HG03432 (cell line): Measurements from ENCODE around the gene HGFAC.

Experiments used
- ATAC-seq: cut with Tn5 transposase; IDR thresholded peaks from one replicate; pipeline ENCODE4 v1.9.1; 2021; ENCODE audit warnings: mild to moderate bottlenecking, moderate library complexity; ENCODE audit not compliant: unreplicated experiment

Gene HGFAC

DNA sequence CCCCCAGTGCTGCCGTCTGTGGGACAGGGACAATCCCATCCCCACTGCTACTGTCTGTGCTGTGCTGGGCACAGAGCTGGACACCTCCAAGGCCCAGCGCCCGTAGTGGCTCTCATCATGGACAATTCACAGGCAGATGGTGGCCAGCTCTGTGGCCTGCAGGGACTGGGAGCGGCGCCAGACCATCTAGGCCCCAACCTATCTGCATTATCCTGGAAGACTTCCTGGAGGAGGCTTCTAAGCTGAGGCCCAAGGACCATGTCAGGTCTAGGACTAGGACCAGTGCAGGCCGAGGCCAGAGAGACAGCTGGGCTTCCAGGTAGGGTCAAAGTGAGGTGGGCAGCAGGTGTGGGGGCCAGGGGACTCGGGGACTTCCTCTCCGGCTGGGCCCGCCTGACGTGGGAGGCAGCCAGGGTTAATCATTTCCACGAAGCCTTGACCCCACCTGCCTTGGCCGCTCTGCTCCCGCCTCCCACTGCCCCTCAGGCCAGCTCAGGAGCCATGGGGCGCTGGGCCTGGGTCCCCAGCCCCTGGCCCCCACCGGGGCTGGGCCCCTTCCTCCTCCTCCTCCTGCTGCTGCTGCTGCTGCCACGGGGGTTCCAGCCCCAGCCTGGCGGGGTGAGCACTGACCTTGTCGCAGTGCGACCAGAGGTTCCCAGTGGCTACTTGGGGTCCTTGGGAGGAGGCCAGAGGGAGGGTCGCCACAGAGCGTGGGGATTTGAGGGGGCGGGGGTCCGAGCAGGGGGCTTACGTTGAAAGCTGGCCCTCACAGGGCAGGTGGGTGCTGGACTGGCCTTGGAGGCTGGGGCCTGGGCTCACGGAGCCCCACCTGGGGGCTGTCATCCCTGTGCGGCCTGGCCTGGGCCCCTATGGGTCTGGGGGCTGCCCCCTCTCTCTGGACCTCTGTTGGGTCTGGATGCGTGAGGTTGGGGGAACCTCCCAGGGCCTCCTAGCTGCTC, at the start of gene HGFAC:
Gene HGFAC (plus strand): TSS at position 468 of the 959 bp plus-strand sequence. CDS start 34 bp downstream, at position 502.
- ATAC-seq, result no peak

DNA sequence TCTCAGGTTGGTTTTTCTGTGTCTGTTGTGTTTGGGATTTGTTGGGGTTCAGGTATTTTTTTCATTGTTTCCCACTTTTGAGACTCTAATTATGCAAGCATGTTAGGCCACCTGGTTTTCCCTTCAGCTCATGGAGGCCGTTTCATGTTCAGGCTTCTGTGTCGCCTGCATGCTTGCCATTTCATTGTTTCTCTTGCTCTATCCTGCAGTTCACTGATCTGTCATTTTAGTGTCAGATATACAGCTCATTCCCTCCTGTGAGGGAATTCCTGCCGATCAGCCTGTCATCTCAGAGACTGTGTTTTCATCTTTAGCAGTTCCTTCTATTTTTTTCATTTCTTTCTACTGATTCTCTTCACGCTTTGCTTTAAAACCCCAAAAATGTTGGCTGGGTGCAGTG, 49.4 kb upstream of the HGFAC start:
- no peak for ATAC-seq

DNA sequence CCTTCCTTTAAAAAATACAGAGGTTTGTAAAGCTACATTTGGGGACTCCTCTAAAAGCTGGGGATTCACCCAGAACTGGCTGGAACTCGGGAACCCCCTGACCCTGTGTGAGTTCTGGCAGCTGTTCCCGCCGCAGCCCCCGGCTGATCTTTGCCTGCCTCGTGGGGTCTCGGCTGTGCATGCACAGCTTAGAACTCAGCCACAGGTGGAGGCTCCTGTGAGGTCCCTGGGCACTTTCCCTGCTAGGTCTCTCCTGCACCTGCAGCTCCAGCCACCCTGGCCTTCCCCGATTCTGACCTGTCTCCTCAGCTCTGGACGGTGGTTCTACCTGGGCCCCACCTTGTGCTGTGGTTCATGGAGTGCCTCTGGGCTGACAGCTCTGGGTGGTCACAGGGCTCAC, 48.6 kb upstream of the HGFAC start:
- ATAC-seq, result no peak

DNA sequence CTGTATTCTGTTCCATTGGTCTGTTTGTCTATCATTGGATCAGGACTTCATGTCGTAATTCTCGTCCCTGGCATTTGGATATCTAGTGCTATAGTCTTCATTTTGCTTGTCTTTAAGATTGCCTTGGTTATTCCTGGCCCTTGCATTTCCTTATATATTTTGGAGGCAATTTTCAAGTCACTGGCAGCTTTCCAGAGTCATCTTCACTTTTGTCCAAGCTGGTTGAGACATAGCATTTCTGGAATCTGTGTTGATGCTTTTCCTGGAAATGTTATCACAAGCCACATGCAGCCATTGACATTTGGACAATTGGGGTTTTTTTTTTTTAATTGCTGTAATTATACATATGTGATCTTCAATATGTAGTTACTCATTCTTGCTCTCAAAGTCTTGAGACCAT, 45.2 kb upstream of the HGFAC start:
- no peak for ATAC-seq

DNA sequence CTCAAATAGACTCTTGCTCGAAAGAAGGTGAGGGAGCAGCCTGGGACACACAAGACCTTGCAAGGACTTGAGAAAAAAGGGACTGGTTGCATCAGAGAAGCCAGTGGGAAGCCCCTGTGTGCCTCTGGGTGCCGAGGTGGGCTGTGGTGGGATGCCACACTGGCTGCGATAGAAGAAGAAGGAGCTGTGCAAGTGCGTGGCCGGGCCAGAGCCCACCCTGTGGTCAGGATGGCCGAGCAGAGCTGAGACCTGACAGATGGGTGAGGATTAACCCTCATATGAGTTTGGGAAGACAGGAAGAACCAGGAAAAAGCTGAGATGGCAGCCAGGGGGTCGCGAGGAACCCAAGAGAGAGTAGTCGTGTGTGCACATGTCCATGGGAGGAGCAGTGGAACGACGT, 44.6 kb upstream of the HGFAC start:
- no peak for ATAC-seq

DNA sequence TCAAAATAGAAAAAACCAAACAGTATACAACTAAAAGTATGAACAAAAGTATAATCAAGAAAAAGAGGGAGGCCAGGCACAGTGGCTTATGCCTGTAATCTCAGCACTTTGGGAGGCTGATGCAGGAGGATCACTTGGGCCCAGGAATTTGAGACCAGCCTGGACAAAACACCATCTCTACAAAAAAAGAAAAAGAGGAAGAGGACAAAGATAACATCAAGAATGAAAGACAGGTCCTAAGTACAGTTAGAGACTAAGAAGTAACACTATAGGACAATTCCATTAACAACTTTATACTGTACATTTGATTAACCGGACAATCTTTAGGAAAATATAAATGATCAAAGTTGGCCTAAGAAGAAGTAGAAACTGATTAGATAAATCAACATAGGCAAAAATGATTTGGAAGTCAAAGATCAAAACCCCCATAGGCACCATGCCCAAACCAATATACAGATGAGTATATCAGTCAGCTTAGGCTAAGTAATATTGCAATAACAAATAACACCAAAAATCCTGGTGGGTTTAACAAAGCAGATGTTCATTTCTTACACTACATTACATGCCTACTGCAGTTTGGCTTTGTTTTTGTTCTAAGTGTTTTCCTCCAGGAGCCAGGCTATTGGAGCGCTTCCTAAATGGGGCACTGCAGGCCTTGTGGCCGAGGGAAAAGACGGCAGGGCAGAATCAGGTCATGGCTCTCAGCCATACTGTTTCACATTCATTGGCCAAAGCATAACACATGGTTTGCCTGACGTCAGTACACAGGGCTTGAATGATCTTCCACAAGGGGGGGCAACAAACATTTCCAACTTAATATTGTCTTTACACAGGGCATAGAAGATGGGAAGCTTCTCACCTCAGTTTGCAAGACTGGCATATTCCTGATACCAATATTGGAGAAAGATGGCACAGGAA, 42.2 kb upstream of the HGFAC start:
- ATAC-seq, result no peak

DNA sequence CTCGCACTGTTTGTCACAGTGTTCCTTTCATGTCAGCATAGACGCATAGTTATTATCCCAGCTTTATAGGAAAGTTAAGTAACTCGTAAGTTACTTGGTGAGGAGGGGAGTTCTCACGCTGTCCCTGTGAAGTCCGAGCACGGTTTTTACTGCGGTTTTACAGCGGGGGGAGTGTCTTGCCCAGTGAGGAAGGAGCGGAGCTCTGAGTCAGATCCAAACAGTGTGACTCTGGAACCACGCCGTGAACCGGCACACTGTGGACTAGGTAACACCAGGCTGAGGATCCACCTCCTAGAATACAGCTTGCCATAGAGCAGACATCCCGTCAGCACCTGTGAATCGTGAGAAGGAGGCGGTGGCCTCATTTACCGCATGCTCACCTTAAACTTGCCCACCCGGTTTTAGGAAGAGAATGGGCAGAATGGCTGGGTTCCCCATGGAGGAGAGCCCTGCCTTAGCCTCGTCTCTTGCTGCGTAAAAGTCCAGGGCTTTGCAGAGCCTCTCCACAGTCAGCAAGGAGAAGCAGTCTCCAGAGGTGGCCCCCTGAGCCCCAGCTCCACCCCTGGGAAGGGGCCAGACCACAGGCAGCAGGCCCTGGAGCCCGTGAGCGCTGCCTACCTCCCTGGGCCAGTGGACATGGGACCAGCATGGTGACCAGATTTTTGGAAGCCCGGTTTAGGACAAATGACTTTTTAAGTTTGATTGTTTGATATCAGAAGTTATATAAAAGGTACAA, 40.2 kb upstream of the HGFAC start:
- ATAC-seq, result no peak

DNA sequence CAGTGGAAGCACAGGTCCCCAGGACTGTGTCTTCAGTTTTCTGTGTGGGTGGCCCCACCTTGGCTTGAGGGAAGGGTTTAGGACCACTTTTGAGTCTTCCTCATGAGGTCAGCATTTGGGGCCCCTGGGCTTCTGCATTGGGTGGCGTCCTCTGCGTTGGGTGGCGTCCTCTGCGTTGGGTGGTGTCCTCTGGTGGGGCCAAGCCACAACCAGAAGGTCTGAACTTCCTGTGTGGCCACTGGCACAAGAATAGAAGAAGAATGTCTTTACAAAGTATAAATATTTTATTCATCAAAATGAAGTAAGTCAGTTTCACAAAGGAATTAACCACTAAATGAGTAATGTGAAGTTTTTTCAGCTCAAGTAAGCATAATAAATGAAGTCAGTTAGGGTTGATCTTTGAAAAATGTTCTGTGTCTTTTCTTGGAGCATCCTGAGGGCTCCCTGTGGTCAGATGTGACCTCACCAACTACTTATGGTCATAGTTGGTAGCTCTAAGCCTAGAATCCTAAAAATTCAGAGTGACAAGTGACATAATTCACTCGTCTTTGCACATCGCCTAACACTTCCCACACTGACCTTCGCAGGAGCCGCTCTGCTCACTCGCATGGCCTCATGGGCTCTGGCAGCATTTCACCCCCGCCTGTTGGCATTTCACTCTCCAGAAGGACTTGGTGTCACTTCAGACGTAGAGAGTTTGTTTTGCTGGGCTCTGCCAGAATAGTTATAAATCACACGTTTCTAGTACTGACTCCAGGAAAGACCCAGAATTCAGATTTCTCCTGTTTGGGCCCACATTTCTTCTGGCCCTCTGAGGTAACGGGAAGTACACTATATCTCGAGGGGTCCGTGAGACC, 39.0 kb upstream of the HGFAC start:
- ATAC-seq, result no peak

DNA sequence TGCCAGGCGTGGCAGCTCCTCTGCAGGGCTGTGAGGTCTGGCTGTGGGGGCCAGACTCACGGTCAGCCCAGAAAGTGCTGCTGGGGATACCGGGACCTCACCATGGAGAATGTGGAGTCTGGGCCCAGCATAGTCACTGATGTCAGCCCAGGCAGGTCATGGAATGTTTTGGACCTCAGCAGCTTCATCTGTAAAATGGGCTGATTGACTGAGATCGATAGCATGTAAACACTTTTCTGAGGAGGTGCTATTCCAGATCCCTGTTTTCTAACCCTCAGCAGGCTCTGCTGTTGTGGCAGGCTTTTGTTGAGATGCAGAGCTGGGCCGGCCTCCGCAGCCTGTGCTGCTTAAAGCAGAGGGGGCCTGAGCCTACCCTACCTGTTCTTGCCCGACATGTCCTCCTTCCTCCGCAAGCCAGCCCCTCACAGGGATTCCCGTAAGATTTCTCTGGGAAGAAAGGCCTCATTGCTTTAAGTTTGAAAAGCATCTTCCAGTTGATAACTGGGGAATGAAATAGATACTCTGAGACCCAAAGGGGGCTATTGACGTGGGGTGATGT, 38.3 kb upstream of the HGFAC start:
- no peak for ATAC-seq

DNA sequence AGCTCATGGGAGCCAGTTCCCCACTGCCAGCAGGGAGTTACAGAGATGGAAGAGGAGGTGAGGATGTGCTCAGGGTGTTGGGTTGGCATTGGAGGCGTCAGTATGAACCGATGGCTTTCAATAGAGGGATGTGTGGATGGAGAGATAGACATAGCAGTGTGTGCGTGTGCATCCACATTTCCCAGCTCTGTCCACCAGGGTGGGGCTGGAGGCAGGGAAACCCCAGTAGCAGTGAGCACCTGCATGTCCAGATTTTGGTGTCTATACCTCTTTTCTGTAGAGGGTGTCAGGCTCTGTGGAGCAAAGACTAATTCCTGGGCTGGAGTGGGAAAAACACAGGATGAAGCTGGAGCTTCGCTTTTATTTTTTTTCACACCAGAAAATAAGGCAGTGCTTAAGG, 37.2 kb upstream of the HGFAC start:
- no peak for ATAC-seq

DNA sequence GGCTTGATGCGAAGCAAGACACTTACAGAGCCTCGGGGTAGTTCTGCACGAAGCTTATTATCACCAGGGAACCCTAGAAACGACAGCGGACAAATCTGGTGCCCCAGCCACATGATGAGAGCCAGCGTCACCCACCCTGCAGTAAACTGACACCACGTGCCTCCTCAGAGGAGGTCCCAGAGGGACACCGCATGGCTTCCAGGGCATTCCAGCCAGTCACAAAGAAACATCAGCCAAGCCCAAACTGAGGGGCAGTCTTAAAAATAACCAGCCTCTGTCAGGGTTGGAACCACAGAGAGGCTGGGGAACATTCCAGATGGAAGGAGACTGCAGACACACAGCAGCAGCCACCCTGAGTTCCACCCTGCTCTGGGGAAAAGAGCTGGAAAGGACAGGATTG, 36.6 kb upstream of the HGFAC start:
- no peak for ATAC-seq

DNA sequence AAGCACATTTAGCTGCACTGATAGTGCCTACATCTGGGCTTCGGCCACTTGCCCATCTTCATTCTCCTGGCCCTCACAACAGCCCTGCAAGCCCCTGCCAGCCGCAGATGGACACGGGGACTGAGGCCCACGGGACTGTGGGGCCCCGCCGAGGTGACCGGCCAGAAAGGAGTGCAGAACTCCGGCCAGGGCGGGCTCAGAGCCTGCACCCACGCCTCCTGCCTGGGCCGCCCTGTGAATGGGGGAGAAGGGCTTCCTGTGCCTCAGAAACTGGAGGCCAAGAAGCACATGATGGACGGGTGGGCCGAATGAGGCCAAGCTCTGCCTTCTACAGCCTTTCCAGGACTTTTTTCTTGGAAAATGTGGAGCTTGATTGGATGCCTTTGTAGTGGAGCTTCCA, 35.7 kb upstream of the HGFAC start:
- ATAC-seq, result no peak

DNA sequence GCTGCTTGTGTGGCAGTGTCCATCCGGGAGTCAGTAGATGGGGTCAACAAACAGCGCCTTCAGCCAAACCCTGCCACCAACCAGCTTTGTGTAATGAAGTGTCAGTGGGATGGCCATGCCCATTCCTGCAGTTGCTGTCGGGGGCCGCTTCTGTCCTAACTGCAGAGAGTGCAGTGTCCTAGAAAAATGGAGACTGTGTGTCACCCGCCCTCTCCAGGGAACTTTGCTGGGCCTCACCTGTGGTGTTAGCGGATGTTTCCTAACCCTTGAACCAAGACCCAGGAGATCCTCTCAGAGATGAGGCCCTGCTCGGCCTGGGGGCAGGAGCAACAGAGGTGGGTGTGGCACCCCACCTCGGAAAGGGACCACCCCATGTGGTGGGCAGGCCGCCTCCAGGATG, 35.3 kb upstream of the HGFAC start:
- no peak for ATAC-seq

DNA sequence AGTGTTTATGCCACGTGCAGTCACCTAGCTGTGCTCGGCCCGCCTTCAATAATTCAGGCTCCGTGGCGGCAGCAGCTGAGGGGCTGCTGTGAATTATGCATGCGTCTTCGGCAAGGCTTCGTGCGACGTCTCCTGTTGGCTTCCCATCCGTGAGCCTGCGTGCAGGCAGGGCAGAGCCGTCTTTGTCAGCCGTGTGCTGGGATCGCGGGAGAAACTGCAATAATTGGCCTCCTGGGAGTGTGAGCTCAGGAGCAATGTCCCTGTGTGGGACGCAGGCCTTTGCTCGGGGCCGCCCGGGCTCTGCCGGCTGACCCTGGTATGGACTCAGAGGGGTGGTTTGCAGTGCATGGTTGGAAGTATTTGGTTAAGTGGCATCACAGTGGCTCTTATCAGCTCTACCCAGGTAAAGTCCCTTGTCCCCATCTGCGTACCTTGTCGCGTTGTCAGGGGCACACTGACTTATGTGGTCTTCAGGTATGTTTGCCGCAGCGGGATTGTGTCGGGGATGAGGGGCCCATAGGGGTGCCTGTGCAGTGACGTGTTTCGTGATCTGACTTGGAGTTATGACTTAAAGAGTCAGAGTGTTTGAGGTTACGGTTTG, 34.5 kb upstream of the HGFAC start:
- no peak for ATAC-seq

DNA sequence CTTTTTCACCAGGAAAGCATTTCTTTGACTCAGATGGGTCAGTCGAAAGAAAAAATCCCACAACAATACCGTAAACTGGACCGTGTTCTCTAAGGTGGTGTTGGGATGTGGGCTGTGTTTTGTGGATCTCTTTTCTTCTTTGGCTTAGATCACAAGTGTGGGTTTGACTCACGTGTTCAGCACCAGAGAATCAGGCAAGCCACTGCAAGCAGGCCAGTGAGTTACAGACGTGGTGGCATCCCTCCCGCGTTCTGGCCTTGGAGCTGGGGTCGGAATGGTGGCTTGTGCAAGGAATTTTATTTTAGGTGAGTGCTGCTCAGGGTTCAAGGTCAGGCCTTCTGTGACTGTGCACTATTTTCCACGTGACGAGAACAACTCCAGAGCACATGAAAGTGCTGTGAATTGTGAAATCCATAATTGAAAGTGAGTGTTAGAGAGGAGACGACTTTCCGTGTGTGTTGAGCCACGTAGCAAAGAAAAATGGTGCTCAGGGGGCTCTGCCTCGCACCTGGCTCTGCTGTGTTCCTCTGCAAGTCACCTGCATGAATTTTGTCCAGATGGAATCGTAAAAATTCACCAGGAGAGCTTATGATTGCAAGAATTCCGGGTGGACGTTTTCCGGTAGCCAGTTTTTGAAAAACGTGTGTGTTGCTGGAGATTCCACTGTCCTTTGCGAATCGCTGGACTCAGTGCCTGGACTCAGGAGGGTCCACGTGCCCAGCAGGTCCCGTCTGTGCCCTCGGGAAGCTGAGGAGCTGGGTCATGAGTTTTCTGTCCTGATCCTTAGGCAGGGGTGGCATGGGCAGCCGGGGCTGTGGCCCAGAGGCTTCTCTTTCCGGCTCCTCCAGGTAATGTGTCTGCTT, 33.6 kb upstream of the HGFAC start:
- ATAC-seq, result no peak

DNA sequence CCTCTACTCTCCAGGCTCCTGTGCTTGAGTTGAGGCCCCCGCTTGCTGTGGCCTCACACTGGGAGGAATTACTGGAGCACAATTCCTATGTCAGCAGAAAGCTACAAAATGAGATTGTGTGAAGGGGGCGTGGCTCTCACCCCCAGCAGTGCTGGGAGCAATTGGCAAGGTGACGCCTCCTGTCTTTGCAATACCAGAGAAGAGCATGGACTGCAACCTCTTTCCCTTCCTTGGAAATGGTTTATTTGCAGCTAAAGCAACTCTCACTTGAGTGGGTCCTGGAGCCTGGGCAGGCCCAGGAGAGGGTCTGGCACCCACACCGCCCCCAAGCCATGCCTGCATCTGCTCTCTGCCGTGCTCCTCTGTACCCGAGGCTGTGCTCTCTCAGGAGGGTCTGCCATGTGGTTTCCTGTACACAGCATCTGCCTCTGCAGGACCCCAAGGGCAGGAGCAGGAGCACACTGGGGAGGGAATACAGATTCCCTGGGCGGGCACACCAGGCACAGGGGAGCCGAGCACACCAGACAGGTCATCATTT, 32.9 kb upstream of the HGFAC start:
- ATAC-seq, result no peak

DNA sequence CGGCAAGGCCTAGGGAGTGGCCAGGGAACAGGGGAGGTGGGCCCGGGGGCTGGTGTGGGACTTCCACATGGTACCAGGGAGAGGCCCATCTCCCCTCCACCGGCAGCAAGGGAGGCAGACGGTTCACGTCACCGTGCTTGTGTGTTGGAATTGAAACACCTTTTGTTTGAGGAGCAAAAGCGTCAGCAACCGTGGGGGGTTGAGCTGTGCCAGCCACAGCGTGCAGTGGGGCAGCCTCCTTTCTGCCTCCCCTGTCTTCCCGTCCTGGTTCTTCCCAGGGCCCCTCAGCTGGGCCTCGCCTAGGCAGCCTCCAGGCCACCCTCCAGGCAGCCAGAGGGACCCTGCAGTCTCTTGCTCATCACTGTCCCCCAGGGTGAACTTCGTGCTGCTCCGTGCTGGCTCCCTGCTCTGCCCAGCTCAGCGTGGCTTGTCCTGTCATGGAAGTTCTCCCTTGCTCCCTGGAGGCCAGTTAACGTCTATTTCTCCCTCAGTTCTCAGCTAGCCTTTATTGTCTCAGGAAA, 32.1 kb upstream of the HGFAC start:
- no peak for ATAC-seq
